ENCODE results near the gene CACNA2D4. TPM values are rescaled to one million over a fixed set of nuclear protein-coding genes. Genes with fewer than 3 reads are reported as not detected.

Gene CACNA2D4
- total RNA-seq, 4 donors from 2014 or later, result 1.5 to 2.6 (median 2.0) TPM

- no peaks in the 10 kb centered on the region for H3K27me3 ChIP-seq
- WGBS, 2 donors, result 92 to 93% methylated on average over 10 of the region's 10 CpGs
- H3K4me1 ChIP-seq, result no peaks in the 10 kb centered on the region
- no peaks in the 10 kb centered on the region for H3K36me3 ChIP-seq
- intact Hi-C loops (cut with DNase I), result no loop called here
- DNase-seq, result no peak
- no peak for TF ChIP-seq POLR2A (IDR thresholded peaks at IDR 0.05)
- TF ChIP-seq, protein P1, sequence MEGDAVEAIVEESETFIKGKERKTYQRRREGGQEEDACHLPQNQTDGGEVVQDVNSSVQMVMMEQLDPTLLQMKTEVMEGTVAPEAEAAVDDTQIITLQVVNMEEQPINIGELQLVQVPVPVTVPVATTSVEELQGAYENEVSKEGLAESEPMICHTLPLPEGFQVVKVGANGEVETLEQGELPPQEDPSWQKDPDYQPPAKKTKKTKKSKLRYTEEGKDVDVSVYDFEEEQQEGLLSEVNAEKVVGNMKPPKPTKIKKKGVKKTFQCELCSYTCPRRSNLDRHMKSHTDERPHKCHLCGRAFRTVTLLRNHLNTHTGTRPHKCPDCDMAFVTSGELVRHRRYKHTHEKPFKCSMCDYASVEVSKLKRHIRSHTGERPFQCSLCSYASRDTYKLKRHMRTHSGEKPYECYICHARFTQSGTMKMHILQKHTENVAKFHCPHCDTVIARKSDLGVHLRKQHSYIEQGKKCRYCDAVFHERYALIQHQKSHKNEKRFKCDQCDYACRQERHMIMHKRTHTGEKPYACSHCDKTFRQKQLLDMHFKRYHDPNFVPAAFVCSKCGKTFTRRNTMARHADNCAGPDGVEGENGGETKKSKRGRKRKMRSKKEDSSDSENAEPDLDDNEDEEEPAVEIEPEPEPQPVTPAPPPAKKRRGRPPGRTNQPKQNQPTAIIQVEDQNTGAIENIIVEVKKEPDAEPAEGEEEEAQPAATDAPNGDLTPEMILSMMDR (IDR thresholded peaks at IDR 0.05), result no peak
- no peak overlapping the region for H3K27ac ChIP-seq
- H3K4me3 ChIP-seq (replicated peaks in 1 of 3), result no peak overlapping the region
- H3K9me3 ChIP-seq, result no peaks in the 10 kb centered on the region
These were observed 79.0 kb downstream of the CACNA2D4 start for GRCh38 chr12:1839464-1839863.

GRCh38 chr12:1838994-1839365 is 79.5 kb downstream of the CACNA2D4 start:
- Histone ChIP-seq H3K27me3 (no peaks in the 10 kb centered on the region), H3K4me1 (no peaks in the 10 kb centered on the region), H3K36me3 (no peaks in the 10 kb centered on the region), H3K4me3 (replicated peaks in 1 of 3) (no peak overlapping the region), H3K9me3 (no peaks in the 10 kb centered on the region), H3K27ac (no peak overlapping the region)
- intact Hi-C loops (cut with DNase I), result no loop called here
- WGBS, 2 donors, result 95 to 98% methylated on average over 8 to 14 of the region's 15 CpGs
- TF ChIP-seq POLR2A (IDR thresholded peaks at IDR 0.05), result no peak
- TF ChIP-seq, protein P1 (IDR thresholded peaks at IDR 0.05), result no peak
- no peak for DNase-seq

- no peaks in the 10 kb centered on the region for H3K27me3 ChIP-seq
- TF ChIP-seq, protein P1 (IDR thresholded peaks at IDR 0.05), result no peak
- TF ChIP-seq POLR2A (IDR thresholded peaks at IDR 0.05), result no peak
- DNase-seq, result no peak
- H3K4me1 ChIP-seq, result no peaks in the 10 kb centered on the region
- no peaks in the 10 kb centered on the region for H3K9me3 ChIP-seq
- H3K36me3 ChIP-seq, result no peaks in the 10 kb centered on the region
- H3K27ac ChIP-seq, result no peak overlapping the region
- 85 to 93% methylated on average over 20 to 26 of the region's 26 CpGs for WGBS, 2 donors
- no peak overlapping the region for H3K4me3 ChIP-seq (replicated peaks in 1 of 3)
- intact Hi-C loops (cut with DNase I), result no loop called here
These were observed 80.1 kb downstream of the CACNA2D4 start for GRCh38 chr12:1838205-1838993.

GRCh38 chr12:1837541-1838204 is 80.8 kb downstream of the CACNA2D4 start:
- intact Hi-C loops (cut with DNase I), result no loop called here
- Histone ChIP-seq H3K4me3 (replicated peaks in 1 of 3) (no peak overlapping the region), H3K36me3 (no peaks in the 10 kb centered on the region), H3K27me3 (no peaks in the 10 kb centered on the region), H3K4me1 (no peaks in the 10 kb centered on the region), H3K9me3 (no peaks in the 10 kb centered on the region), H3K27ac (no peak overlapping the region)
- 73 to 79% methylated on average over 11 to 12 of the region's 12 CpGs for WGBS, 2 donors
- DNase-seq, result no peak
- no peak for TF ChIP-seq POLR2A (IDR thresholded peaks at IDR 0.05)
- TF ChIP-seq, protein P1 (IDR thresholded peaks at IDR 0.05), result no peak

- Histone ChIP-seq H3K9me3 (no peaks in the 10 kb centered on the region), H3K27ac (no peak overlapping the region), H3K27me3 (no peaks in the 10 kb centered on the region), H3K4me1 (no peaks in the 10 kb centered on the region), H3K4me3 (replicated peaks in 1 of 3) (no peak overlapping the region), H3K36me3 (no peaks in the 10 kb centered on the region)
- WGBS, 2 donors, result 54 to 55% methylated on average over 17 to 21 of the region's 22 CpGs
- intact Hi-C loops (cut with DNase I), result no loop called here
- peak; percentile 54 to 68 for DNase-seq
- TF ChIP-seq, protein P1 (IDR thresholded peaks at IDR 0.05), result no peak
- no peak for TF ChIP-seq POLR2A (IDR thresholded peaks at IDR 0.05)
These were observed 81.5 kb downstream of the CACNA2D4 start for GRCh38 chr12:1836854-1837421.

Measured in thyroid gland (tissue), 4 donors.